Immature natural killer cell (primary cell): Measurements from ENCODE around the gene AATK. TPM values are rescaled to one million over a fixed set of nuclear protein-coding genes. Genes with fewer than 3 reads are reported as not detected.

Experiments
- DNase-seq, 3 donors: peaks; one replicate each; pipeline ENCODE4 v3.0.0; 2022; ENCODE audit warnings: mixed read lengths in 1 of 3
- H3K27ac Mint-ChIP-seq, 6 donors: one replicate each; pipeline ENCODE4 v1.8.0; 2020; ENCODE audit warnings: mixed read lengths in 6 of 6, mild to moderate bottlenecking in 5 of 6, inconsistent platforms in 4 of 6, moderate library complexity in 3 of 6
- H3K27me3 Mint-ChIP-seq, 3 donors: one replicate each; pipeline ENCODE4 v1.8.0; 2020 to 2021; ENCODE audit warnings: low read depth in 3 of 3, mild to moderate bottlenecking in 3 of 3, mixed read lengths in 3 of 3, moderate library complexity in 3 of 3, inconsistent platforms in 1 of 3
- H3K36me3 Mint-ChIP-seq, 3 donors: one replicate each; pipeline ENCODE4 v1.8.0; 2020; ENCODE audit warnings: mixed read lengths in 3 of 3, inconsistent platforms in 2 of 3, mild to moderate bottlenecking in 2 of 3
- H3K4me1 Mint-ChIP-seq, 2 donors: one replicate each; pipeline ENCODE4 v1.8.0; 2020; ENCODE audit warnings: inconsistent platforms in 2 of 2, mild to moderate bottlenecking in 2 of 2, mixed read lengths in 2 of 2, moderate library complexity in 1 of 2
- H3K4me3 Mint-ChIP-seq, 5 donors: one replicate each; pipeline ENCODE4 v1.8.0; 2020; ENCODE audit warnings: mild to moderate bottlenecking in 5 of 5, mixed read lengths in 5 of 5, inconsistent platforms in 3 of 5, moderate library complexity in 3 of 5
- H3K9me3 Mint-ChIP-seq, 6 donors: one replicate each; pipeline ENCODE4 v1.8.0; 2020; ENCODE audit warnings: mild to moderate bottlenecking in 6 of 6, mixed read lengths in 6 of 6, inconsistent platforms in 4 of 6, moderate library complexity in 3 of 6
- polyA plus RNA-seq, 3 donors: library from polyadenylated mRNA; unstranded; fragments of 300-500 nt; fragmentation: Illumina TruSeq; gene quantifications; one replicate each; pipeline ENCODE4 v1.2.3, GENCODE V29; 2021

AATK gene
- polyA plus RNA-seq, 3 donors from 2014 or later: 0.52 to 2.9 (median 0.97) TPM

DNA sequence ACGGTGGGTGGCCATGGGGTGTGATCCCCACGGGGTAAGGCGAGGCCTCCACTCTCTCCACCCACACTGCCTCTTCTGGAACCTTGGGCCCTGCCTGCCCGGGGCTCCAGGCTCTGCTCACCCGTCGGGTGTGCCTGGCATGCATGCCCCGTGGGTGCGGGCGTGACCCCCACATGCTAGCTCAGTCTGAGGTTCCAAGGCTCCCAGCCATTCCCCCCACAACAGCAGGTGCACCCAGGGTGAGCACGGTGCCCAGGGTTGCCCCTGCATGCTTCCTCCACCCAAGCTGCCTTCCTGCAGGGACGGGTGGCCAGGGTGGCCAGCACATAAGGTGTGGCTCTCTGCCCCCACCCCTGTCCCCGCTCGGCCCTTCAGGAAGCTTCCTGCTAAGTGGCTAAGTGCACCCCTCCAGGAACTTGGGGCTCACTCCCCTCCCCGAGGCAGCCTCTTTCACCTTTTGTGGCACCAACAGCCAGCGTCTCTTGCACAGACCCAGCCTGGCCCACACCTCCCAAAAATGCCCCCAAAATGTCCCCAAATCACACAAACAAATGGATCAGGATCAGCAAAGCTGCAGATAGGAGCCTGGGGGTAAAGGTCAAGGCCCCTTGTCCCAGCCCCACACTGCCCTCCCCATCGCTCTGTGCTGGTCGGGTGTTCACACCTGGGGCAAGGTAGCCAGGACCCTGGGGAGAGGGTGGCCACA lies 22.2 kb downstream of the AATK start:
- H3K4me3 Mint-ChIP-seq: no peak overlapping the region
- H3K9me3 Mint-ChIP-seq: no peaks in the 10 kb centered on the region
- no peak overlapping the region for H3K27ac Mint-ChIP-seq
- no peak for DNase-seq
- H3K36me3 Mint-ChIP-seq: no peaks in the 10 kb centered on the region
- H3K4me1 Mint-ChIP-seq: peaks cover 0 to 2% of the 10 kb centered on the region in 2 donors
- peaks cover 0 to 5% (median 0%) of the 10 kb centered on the region in 3 donors for H3K27me3 Mint-ChIP-seq

- Mint-ChIP-seq H3K4me3 (no peak overlapping the region), H3K36me3 (no peaks in the 10 kb centered on the region), H3K27me3 (peaks cover 0 to 8% (median 0%) of the 10 kb centered on the region in 3 donors), H3K27ac (no peak overlapping the region), H3K9me3 (no peaks in the 10 kb centered on the region), H3K4me1 (no peaks in the 10 kb centered on the region)
- no peak for DNase-seq
Measured at GRCh38 chr17:81143200-81143527, 22.9 kb downstream of the AATK start.

DNA sequence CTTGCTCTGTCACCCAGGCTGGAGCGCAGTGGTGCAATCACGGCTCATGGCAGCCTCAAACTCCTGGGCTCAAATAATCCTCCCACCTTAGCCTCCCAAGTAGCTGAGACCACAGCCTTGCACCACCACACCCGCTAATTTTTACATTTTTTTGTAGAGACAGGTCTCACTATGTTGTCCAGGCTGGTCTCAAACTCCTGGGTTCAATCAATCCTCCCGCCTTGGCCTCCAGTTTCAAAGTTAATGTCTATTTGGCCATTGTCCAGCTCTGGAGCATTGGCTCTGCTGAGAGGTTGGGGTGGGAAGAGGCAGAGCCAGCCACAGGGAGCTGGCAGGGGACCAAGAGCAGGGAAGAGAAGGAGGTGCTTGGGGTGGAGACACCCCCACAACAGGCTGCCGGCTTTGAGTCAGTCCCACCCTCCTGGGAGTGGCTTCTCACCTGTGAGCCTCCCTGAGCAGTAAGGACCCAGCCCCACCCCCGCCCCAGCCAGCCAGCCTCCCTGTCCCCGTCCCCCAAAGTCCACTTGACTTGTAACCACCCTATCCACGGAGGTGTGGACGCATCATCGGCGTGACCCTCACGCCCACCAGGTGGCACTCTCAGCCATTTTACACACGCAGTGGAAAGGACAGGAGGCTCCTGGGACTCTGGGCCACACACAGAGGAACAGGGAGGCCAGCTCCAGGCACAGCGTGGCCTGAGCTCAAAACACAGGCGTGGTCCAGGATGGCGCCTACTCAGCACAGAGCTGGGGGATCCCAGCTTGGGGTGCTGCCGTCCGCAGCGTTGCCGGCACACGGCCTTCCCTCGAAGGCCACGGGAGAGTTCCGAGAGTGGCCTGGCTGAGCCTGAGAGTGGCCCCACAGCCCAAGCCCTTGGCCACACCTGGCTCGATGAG lies 23.5 kb downstream of the AATK start:
- Mint-ChIP-seq H3K27ac (no peak overlapping the region), H3K36me3 (no peaks in the 10 kb centered on the region), H3K4me1 (no peaks in the 10 kb centered on the region), H3K27me3 (peaks cover 0 to 8% (median 0%) of the 10 kb centered on the region in 3 donors), H3K9me3 (no peaks in the 10 kb centered on the region), H3K4me3 (no peak overlapping the region)
- DNase-seq: peak; percentile 52 to 58 (median 56)

DNA sequence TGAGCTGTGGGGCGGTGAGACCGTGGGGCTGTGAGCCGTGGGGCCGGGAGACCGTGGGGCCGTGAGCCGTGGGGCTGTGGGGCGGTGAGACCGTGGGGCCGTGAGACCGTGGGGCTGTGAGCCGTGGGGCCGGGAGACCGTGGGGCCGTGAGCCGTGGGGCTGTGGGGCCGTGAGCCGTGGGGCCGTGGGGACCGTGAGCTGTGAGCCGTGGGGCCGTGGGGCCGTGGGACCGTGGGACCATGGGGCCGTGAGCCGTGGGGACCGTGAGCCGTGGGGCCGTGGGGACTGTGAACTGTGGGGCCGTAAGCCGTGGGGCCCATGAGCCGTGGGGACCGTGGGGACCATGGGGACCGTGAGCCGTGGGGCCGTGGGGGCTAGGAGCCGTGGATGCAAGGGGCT lies 25.3 kb downstream of the AATK start:
- Mint-ChIP-seq H3K27me3 (peaks cover 0 to 8% (median 0%) of the 10 kb centered on the region in 3 donors), H3K27ac (no peak overlapping the region), H3K4me1 (no peaks in the 10 kb centered on the region), H3K4me3 (no peak overlapping the region), H3K9me3 (no peaks in the 10 kb centered on the region), H3K36me3 (no peaks in the 10 kb centered on the region)
- DNase-seq: no peak

DNA sequence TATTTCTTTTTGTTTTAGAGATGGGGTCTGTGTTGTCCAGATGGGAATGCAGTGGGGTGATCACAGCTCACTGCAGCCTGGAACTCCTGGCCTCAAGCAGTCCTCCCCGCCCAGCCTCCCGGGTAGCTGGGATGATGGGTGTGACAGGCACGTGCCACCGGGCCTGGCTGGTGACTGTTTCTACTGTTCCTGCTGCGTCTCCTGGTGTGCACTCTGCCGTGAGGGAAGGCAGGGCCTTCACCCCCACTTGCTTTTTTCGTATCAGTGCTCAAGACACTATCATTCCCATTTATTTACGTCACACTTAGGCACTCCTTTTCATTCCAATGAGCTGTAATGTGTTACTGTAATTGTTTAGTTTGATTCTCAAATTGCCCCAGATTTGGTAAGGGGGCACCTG lies 26.0 kb downstream of the AATK start:
- Mint-ChIP-seq H3K36me3 (no peaks in the 10 kb centered on the region), H3K9me3 (no peaks in the 10 kb centered on the region), H3K27me3 (peaks cover 0 to 8% (median 0%) of the 10 kb centered on the region in 3 donors), H3K27ac (peak overlapping the region in 1 of 6 donors; percentile 11), H3K4me3 (no peak overlapping the region), H3K4me1 (no peaks in the 10 kb centered on the region)
- DNase-seq: no peak

- H3K4me1 Mint-ChIP-seq: no peaks in the 10 kb centered on the region
- H3K9me3 Mint-ChIP-seq: no peaks in the 10 kb centered on the region
- DNase-seq: no peak
- H3K27ac Mint-ChIP-seq: no peak overlapping the region
- H3K4me3 Mint-ChIP-seq: no peak overlapping the region
- H3K36me3 Mint-ChIP-seq: no peaks in the 10 kb centered on the region
- H3K27me3 Mint-ChIP-seq: peaks cover 0 to 8% (median 0%) of the 10 kb centered on the region in 3 donors
Measured at GRCh38 chr17:81139428-81139827, 26.6 kb downstream of the AATK start.

DNA sequence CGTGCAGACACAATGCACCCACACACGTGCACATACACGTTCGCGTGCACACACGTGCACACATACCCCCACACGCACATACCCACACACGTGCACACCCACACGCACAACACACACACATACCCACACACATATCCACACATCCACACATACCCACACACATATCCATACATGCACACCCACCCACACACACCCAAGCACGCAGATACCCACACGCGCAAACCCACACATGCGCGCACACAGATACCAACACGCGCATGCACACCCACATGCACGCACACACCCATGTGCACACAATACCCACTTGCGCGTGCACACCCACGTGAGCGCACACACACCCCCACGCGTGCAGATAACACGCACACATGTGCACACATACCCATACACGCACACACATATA lies 27.5 kb downstream of the AATK start:
- no peaks in the 10 kb centered on the region for H3K4me1 Mint-ChIP-seq
- H3K9me3 Mint-ChIP-seq: no peaks in the 10 kb centered on the region
- peak overlapping the region in 1 of 6 donors; percentile 30 for H3K27ac Mint-ChIP-seq
- no peak for DNase-seq
- peaks cover 0 to 8% (median 0%) of the 10 kb centered on the region in 3 donors for H3K27me3 Mint-ChIP-seq
- H3K36me3 Mint-ChIP-seq: no peaks in the 10 kb centered on the region
- no peak overlapping the region for H3K4me3 Mint-ChIP-seq

DNA sequence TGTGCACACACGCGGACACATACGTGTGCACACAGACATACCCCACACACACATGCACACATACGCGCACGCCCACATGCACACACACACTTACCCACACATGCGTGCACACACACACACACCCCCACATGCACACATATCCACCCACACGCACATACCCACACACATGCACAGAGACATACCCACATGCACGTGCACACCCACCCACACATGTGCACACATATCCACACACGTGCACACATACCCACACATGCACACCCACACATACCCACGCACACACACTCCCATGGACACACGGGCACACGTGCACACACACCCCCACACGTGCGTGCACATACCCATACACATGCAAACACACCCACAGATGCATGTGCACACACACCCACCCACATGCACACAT lies 27.9 kb downstream of the AATK start:
- Mint-ChIP-seq H3K4me3 (no peak overlapping the region), H3K4me1 (no peaks in the 10 kb centered on the region), H3K27ac (peak overlapping the region in 1 of 6 donors; percentile 30), H3K27me3 (peaks cover 0 to 8% (median 0%) of the 10 kb centered on the region in 3 donors), H3K36me3 (no peaks in the 10 kb centered on the region), H3K9me3 (no peaks in the 10 kb centered on the region)
- no peak for DNase-seq

DNA sequence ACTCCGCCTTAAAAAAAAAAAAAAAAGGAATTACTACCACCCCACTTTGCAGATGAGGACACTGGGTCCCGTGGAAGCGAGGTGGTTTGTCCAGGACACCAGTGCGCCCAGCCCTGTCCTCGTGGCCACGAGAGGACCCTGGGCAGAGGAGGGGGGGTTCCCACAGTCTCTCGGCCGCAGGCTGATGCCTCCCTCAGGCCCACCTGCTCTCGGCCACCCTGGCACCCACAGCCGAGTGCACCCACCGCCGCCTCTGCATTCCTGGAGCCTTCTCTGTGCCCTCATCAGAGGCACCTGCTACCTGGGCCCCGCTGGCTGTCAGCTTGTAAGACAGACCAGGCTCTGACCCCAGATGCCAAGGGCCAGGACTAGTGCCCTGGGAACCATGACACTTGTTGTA lies 28.8 kb downstream of the AATK start:
- no peaks in the 10 kb centered on the region for H3K4me1 Mint-ChIP-seq
- no peaks in the 10 kb centered on the region for H3K36me3 Mint-ChIP-seq
- no peaks in the 10 kb centered on the region for H3K9me3 Mint-ChIP-seq
- DNase-seq: no peak
- no peak overlapping the region for H3K27ac Mint-ChIP-seq
- H3K27me3 Mint-ChIP-seq: peaks cover 0 to 8% (median 0%) of the 10 kb centered on the region in 3 donors
- H3K4me3 Mint-ChIP-seq: no peak overlapping the region

GRCh38 chr17:81136366-81136765 lies 29.7 kb downstream of the AATK start:
- no peaks in the 10 kb centered on the region for H3K4me1 Mint-ChIP-seq
- no peaks in the 10 kb centered on the region for H3K9me3 Mint-ChIP-seq
- H3K27ac Mint-ChIP-seq: no peak overlapping the region

GRCh38 chr17:81135505-81136278 lies 30.3 kb downstream of the AATK start:
- H3K4me3 Mint-ChIP-seq: no peak overlapping the region
- DNase-seq: no peak
- no peaks in the 10 kb centered on the region for H3K4me1 Mint-ChIP-seq
- H3K27me3 Mint-ChIP-seq: peaks cover 0 to 8% (median 0%) of the 10 kb centered on the region in 3 donors
- no peaks in the 10 kb centered on the region for H3K9me3 Mint-ChIP-seq
- H3K27ac Mint-ChIP-seq: no peak overlapping the region
- no peaks in the 10 kb centered on the region for H3K36me3 Mint-ChIP-seq

More at GRCh38 chr17:81136366-81136765, 29.7 kb downstream of the AATK start:
- Mint-ChIP-seq H3K36me3 (no peaks in the 10 kb centered on the region), H3K27me3 (peaks cover 0 to 8% (median 0%) of the 10 kb centered on the region in 3 donors), H3K4me3 (no peak overlapping the region)
- no peak for DNase-seq

GRCh38 chr17:81134064-81134781 lies 31.8 kb downstream of the AATK start:
- H3K27ac Mint-ChIP-seq: no peak overlapping the region
- DNase-seq: no peak
- no peaks in the 10 kb centered on the region for H3K36me3 Mint-ChIP-seq
- no peaks in the 10 kb centered on the region for H3K4me1 Mint-ChIP-seq
- H3K27me3 Mint-ChIP-seq: peaks cover 0 to 5% (median 0%) of the 10 kb centered on the region in 3 donors
- H3K4me3 Mint-ChIP-seq: no peak overlapping the region
- no peaks in the 10 kb centered on the region for H3K9me3 Mint-ChIP-seq
